Renal pelvis (tissue), 4 donors: ENCODE data around the gene BPIFA2. TPM values are rescaled to one million over a fixed set of nuclear protein-coding genes. Genes with fewer than 3 reads are reported as not detected.
A peak's percentile ranks its signal among the peaks of the same experiment; 100 is the strongest.
"Not testable (repeated sequence)": the region's sequence is repeated elsewhere in the genome, so short reads cannot be mapped to it uniquely, and the experiment has no call there.

ENCODE experiments used
- DNase-seq: peaks from one replicate; pipeline ENCODE4 v3.0.0-alpha.2; 2013
- polyA plus RNA-seq, 3 donors: library from polyadenylated mRNA; unstranded; fragments of 120-200 nt; gene quantifications; one replicate each; pipeline ENCODE4 v1.2.1, GENCODE V29; 2013; ENCODE audit not compliant: insufficient read length in 3 of 3

BPIFA2 gene
- polyA plus RNA-seq, 3 donors = 0.09 TPM; not detected in 2

DNA sequence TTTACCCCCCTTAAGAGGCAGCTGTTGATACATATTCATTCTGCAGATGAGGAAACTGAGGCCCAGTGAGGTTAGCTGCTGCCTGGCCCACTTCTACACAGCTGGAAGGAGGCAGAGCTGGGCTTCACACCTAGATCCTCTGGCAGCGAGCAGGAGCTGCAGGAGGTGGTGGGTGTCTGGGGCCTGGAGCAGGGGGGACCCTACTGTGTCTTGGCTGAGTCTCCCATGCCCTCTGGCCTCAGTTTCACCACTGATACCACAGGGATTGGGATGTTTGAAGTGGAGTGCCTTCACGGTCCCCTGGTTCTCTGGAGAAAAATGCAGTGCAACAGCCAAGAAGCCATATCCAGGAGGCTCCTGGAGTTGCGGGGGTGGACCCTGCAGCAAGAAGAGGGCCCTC, 8.2 kb upstream of the BPIFA2 start:
- no peak for DNase-seq

DNA sequence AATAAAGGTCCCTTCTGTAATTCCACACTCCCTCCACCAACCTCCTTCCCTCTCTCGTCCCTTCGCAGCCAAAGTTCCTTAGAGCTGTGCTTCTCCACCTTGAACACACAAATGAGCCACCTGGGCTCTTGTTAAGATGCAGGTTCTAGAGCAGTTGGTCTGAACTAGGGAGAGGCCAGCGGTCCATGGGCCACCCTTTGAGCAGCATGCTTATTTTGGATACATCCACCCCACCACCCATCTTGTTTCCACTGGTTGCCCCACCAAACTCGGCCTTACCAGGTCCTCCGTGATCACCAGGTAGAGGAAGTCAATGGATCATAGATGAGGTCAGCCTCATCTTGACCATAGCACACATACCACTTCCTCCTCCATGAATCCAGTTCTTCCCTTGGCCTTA, 7.3 kb upstream of the BPIFA2 start:
- DNase-seq = no peak

DNA sequence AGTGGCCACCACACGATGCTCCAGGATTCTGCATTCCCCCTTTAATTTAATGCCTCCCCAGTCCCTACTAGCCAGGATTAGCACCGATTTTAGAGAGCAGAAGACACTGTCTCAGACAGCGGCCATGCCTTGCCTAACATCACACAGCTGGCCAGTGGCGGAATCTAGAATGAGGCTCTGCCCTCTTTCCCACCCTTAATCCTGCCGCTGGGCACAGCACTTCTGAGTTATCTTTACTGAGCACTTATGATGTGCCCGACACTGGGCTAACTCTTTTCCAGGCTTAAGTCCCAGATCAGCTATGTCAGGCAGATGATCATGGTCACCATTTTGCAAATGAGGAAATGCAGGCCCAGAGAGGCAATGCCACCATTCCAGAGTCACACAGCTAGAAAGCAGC, 5.6 kb upstream of the BPIFA2 start:
- no peak for DNase-seq

DNA sequence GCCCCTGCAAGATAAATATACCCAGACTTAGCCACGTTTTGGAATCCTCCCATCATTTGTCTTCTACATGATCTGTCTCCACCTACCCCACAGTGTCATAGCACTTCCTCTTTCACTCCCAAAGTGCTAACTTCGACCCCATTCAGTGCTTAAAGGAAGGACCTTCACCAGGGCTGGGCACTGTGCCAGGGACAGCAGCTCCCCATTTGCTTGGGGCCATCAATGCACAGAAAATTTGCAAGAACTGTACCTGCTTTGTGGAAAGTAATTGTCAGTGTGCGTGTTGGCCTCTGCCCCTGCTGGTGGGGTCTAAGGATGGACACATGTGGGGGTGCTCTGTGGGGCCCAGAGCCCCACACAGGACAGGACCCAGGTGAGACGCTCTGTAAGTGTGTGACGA, 5.2 kb upstream of the BPIFA2 start:
- no peak for DNase-seq

DNA sequence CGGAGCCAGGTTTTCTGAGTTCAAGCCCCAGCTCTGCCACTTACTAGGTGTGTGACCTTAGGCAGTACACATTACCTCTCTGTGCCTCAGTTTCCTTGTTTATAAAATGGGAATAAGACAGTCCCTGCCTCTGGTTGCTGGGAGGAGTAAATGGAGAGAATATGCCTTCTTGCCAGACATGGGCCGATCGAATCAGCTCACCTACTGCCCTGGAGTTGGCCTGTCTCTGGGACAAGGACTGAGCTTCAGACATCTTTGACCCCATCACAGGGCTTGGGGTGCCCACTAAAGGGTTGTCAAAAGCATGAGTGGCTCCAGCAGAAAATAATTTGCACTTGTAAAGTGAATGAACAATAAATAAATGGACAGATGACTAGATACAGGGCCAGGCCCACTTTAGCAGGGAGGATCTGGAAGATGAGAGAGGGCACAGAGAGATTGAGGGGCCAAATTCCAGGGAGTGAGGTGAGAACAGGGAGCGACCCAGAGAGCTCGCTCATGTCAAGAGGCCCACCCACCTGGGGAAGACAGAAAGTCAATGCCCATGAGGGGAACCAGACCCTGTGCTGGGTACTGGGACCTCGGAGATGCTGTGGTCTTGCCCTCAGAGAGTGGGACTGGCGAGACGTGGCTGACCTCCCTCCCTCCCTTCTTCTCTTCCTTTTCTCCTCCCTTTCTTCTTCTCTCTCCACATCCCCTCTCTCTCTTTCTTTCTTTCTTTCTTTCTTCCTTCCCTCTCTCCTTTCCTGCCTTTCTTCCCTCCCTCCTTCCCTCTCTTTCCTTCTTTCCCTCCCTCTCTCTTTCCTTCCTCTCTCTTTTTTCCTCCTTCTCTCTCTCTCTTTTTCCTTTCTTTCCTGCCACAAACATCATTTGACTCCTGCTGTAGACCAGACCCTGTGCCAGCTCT, 3.9 kb upstream of the BPIFA2 start:
- DNase-seq = no peak

DNA sequence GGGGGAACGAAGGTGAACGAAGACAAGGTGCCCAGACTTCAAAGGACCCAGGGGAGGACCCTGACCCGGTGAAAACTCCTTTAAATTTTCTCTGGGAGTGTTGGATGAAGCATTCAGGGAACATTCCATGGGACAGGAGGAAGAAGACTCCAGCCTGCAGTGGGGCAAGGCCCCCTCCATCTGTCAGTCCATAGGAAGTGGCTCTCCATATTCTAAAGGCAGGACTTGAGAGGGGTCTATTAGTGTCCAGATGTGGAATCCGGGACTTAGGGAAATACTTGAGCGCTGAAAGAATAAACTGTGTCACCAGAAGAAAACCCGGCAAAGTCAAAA, 3.2 kb upstream of the BPIFA2 start:
- no peak for DNase-seq

DNA sequence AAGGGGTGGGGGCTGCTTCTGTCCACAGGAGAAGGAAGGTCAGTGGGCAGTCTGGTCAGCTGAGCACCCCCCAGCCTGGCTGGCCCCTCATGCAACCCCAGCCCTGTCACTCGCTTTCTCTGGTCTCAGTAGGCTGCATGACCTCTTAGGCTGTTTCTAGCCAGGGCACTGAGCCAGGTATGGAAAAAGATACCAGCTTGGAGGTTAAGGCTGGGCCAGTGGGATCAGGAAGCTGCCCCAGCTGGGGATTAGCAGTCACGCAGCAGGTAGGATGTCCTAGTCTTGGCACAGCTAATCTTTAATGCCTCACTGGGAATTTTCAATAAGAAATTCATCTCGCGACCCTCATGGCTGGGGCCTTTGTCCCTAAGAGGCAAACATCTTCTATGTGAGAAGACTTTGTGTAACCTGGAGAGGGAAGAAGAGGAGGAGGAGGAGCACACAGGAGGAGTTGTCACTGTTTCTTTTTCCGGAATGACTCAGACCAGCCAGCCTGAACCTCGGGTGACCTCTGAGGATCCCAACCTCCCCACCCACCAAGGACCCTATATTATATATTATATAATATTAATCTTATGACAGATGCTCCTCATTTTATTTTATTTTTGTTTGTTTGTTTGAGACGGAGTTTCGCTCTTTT, 2.4 kb upstream of the BPIFA2 start:
- DNase-seq = no peak

DNA sequence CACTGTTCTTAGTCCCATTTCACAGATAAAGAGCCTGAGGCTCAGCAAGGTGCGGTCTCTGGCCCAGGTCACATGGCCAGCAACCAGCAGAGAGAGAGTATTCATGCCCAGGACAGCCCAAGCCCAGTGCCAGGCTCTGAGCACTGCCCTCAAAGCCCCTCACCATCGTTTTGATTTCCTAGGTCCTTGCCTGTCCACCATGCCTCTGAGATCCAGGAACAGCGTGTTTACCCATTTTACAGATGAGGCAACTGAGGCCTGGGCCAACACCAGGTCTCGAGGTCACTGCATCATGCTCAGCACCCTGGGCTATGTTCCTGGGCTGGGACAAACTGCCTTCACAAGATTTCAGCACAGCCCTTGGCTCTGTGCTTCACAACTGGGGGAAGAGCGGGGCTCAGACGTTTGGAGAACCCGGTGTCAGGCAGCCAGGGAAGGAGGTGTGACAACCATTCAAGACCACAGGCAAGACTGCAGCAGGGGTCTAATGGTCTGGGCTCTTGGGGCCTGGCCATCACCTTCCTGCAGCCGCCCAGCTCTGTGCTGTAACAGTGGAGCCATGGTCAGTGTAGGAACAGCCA, 1.3 kb upstream of the BPIFA2 start:
- DNase-seq = no peak

DNA sequence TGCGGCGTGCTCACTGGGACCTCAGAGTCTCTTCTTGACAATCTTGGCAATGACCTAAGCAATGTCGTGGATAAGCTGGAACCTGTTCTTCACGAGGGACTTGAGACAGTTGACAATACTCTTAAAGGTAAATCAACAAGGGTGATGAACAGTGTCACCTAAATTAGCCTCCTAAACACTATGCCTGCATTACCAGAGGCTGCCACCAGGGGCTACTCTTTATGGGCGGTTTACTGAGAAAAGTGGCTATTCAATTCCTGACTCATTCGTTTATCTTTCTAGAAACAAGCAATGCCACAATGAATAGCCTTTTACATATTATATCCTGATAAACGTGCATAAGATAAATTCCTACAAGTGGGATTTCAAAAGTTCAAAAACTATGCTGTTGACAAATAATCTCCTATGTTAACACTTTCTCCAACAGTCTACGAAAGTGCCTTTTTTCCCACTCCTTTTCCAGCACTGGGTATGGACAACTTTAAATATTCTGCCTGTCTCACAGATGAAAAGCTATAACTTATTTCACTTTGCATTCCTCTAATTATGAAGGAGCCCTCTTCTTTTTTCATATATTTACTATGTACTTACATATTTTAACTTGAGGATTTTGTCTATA, 1.3 kb downstream of the BPIFA2 start:
- no peak for DNase-seq

DNA sequence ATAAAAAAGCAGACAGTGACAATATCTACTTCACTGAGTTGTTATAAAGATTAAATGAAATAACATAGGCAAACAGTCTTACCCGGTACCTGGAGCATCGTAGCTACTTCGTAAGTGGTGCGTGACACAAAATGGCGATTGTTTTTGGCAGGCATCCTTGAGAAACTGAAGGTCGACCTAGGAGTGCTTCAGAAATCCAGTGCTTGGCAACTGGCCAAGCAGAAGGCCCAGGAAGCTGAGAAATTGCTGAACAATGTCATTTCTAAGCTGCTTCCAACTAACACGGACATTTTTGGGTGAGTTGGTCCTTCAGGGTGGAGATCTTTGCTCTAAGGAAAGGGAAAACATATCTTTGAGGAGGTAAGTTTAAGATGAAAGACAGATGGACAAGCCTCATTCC, 4.8 kb downstream of the BPIFA2 start:
- DNase-seq = no peak

DNA sequence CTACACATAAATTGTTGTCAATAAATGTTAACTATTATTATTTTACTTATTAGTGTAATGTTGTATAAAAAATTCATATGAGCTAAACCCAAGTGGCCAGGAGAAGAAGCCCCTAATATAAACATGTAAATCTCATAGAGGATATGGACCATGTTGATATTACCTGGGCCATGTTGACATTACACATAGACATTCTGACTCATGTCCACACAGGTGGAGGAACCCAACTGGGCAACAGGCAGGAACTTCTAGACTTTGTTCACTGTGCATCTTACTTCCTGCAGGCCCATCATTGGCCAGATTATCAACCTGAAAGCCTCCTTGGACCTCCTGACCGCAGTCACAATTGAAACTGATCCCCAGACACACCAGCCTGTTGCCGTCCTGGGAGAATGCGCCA, 7.2 kb downstream of the BPIFA2 start:
- no peak for DNase-seq

DNA sequence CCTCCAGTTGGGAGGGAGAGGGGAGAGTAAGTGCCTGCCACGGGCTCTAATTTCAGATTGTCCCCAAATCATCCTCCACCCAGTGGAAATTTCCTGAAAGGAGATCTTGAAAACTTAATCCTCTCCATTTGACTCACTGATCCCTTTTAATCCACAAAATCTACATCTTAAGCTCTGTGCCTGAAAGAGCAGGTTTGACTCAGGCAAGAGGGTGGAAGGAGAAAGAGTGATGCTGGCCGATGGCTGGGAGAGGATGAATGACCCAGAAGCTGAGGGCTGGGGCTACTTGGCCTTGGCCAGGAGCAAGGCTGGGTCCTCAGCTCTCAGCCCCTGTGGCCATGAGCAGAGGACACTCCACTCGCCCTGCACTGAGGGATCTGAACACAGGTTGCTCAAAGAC, 8.1 kb downstream of the BPIFA2 start:
- DNase-seq = no peak

DNA sequence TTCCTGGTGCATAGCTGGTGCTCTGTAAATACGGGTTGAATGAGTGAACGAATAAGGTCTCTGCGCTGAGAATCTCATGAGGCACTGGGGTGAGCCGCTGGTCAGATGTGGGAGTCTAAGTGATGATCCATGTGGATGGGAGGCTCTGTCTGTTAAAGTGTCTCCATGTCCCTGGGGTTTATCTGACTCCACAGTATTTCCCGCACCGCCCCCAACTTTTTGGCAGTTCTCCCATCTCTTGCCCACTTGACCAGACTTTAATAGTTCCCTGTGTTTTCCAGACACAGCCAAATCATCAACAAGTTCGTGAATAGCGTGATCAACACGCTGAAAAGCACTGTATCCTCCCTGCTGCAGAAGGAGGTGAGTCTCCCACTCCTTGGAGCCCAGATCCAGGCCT, 9.9 kb downstream of the BPIFA2 start:
- no peak for DNase-seq

DNA sequence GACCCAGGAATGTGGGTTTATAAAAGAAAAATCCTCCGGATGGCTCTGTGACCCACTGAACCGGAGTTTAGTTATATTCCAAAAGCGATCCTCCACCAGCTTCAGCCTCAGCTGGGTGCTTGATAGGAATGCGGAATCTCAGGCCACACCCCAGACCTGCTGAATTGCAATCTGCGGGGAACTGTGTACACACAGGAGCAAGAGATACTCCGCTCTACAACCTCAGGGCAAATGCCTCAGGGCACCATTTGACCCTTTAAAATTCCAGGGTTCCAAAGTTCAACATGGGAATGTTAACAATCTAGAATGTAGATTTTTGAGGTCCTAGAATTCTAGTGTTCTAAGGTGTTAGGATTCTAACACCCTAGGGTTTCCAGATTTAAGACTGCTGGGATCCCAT, 10.8 kb downstream of the BPIFA2 start:
- peak; percentile 17 for DNase-seq

DNA sequence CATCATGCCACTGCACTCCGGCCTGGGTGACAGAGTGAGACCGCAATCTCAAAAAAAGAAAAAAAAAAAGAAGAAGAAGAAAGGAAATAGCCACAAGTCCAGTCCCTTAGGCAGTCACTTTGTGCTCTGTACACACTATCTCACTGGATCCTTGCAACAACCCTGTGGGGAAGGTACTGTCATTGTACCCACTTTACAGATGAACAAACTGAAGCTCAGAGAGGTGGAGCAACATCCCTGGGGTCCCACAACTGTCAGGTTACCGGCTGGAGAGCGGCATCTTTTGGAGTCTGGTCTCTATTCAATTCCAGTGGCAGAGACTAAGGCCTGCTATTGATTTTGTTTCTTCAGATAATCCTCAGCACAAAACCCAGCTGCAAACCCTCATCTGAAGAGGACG, 12.2 kb downstream of the BPIFA2 start:
- DNase-seq = no peak

DNA sequence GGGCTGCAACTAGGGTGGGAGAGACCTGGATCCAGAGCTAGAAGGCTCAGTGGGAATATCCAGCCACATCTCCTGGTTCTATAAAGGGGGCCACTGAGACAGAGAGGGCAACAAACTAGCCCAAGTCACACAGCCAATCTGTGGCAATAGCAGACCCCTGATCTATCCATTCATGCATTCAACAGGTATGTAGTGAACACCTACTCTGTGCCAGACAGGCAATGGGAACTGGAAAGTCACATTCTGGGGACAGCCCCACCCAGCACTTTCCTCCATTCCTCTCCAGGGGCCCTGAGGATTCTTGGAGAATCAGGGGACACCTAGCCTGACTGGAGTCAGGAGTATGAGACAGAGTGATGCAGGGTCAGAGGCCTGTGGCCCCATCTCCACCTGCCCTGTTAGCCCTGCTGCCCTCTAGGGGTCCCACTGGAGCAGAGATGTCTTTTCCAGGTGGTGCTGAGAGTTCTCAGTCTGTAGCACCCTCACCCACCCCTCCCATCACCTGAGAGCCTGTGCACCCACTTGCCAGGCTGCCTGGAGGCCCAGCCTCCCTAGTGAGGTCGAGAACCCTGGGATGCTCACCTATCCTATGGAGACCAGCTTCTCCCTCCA, 13.6 kb downstream of the BPIFA2 start:
- DNase-seq = no peak

DNA sequence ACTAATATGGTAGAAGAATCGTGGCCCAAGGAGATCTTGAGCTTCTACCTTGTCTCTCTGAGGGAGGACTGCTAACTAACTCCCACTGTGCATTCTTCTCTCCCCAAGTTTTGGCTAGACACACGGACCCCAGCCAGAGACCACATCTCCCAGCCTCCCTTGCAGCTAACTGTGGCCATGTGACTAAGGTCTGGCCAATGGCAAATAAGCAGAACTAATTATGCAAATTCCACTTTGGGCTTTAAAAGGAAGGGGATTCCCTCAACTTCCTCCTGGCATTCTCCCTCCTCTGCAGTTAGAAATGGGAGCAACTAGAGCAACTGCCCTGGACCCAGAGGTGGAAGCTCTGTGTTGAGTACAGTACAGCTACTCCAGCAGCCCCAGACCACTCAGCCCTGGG, 15.4 kb downstream of the BPIFA2 start:
- no peak for DNase-seq

DNA sequence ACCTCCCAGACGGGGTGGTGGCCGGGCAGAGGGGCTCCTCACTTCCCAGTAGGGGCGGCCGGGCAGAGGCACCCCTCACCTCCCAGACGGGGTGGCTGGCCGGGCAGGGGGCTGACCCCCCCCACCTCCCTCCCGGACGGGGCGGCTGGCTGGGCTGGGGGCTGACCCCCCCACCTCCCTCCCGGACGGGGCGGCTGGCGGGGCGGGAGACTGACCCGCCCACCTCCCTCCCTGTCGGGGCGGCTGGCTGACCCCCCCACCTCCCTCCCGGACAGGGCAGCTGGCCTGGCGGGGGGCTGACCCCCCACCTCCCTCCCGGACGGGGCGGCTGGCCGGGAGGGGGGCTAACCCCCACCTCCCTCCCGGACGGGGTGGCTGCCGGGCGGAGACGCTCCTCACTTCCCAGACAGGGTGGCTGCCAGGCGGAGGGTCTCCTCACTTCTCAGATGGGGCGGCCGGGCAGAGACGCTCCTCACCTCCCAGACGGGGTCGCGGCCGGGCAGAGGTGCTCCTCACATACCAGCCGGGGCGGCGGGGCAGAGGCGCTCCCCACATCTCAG, 17.2 kb downstream of the BPIFA2 start:
- DNase-seq = not testable (repeated sequence)

DNA sequence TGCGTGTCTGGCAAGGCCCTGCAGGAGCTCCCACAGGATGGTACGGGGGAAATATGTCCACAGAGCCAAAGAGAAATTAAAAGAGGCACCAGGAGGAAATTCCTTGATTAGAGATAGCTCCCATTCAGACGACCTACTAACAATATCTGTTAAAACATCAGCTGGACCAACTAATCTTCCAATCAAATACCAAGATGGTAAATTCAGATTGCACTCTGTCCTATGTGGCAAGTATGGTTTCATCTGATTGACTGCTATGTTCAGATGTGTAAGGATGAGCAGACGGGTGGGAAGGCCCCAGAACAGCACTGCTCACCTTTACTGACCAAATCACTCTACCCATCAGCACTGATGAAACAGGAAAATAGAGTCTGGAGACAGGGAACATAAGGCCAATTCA, 19.5 kb downstream of the BPIFA2 start:
- DNase-seq = no peak

DNA sequence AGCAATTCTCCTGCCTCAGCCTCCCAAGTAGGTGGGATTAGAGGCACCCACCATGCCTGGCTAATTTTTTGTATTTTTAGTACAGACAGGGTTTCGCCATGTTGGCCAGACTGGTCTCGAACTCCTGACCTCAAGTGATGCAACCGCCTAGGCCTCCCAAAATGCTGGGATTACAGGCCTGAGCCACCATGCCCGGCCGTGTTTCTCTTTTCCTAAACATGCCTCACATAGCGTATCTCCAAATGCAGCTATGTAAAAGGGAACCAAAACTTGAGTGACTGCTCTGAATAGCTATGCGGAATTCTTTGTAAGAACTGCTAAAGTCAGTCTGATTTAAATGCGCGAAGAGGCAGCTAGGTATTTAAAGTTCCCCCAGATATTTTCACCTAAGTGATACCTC, 20.5 kb downstream of the BPIFA2 start:
- DNase-seq = no peak

DNA sequence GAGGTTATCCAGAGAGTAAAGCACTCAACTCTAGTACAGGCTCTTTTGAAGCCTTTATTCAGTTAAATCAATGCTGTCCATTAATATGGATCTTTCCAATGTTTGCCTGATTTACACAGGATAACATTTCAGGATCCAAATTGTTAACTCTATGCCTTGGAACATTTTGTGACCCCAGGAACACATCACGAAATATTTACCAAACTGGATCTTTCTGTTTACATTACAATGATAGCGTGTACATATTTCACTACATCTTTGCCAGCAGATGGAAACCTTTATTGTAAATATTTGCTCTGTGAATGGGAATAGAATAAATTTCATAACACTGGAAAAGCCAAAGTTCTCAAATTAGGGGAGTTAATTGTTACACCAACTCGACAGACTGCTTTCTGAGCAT, 23.5 kb downstream of the BPIFA2 start:
- DNase-seq = no peak

DNA sequence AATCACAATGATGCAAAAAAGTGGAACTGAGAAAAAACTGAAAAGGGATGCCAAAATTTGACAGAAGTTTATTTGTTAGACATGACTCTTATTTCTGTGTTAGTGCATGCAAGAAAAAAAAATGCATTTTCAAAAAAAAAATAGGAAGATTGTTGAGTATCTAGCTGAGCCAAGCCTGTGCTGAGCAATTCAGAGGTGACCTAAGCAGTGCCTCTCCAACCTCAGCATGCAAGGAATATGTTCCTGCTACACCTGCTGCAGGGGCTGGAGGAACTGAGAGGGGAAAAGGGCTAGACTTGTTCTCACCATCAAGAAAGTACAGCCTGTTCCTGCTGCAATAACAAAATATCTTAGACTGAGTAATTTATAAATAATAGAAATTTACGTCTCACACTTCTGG, 24.0 kb downstream of the BPIFA2 start:
- DNase-seq = no peak
